ENCODE results near the gene ANKRD28.

DNA sequence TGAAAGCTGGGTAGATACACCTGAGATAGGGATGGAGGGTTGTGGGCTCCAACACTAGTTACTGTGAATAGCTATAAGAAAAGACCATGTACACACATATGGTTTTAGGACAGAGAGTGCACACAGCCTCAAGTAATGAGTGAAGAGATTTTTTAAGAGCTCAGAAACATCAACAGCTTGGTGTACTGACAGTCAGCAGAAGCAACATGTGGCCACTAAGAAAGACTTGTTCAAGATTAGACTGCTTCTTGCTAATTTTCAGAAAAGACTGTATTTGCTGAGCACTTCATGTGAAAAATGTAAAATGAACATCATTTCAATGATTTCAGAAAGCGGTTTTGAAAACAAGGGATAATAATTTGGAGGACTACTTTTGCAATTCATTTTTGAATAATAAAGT lies 10.3 kb downstream of the ANKRD28 start:
- TF ChIP-seq, protein P1, sequence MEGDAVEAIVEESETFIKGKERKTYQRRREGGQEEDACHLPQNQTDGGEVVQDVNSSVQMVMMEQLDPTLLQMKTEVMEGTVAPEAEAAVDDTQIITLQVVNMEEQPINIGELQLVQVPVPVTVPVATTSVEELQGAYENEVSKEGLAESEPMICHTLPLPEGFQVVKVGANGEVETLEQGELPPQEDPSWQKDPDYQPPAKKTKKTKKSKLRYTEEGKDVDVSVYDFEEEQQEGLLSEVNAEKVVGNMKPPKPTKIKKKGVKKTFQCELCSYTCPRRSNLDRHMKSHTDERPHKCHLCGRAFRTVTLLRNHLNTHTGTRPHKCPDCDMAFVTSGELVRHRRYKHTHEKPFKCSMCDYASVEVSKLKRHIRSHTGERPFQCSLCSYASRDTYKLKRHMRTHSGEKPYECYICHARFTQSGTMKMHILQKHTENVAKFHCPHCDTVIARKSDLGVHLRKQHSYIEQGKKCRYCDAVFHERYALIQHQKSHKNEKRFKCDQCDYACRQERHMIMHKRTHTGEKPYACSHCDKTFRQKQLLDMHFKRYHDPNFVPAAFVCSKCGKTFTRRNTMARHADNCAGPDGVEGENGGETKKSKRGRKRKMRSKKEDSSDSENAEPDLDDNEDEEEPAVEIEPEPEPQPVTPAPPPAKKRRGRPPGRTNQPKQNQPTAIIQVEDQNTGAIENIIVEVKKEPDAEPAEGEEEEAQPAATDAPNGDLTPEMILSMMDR (conservative IDR thresholded peaks at IDR 0.05): no peak
- no peak for TF ChIP-seq ZFX (IDR thresholded peaks at IDR 0.05)

Data from C4-2B (cell line).